Keratinocyte (primary cell): ENCODE data around the gene RAE1. TPM values are rescaled to one million over a fixed set of nuclear protein-coding genes. Genes with fewer than 3 reads are reported as not detected.

Experiments
- DNase-seq: peaks from one replicate; pipeline ENCODE4 v3.0.0-alpha.2; 2011; ENCODE audit warnings: low read depth, missing footprints, low spot score
- FAIRE-seq: peaks from 2 replicates; lab custom pipeline; 2011; peaks lifted over from hg19 to GRCh38; lab: Jason Lieb, UNC
- H2AFZ ChIP-seq: 2 replicates; pipeline ENCODE4 v1.6.0; 2012; ENCODE audit warnings: low read length, control low read depth, inconsistent platforms; ENCODE audit not compliant: control insufficient read depth
- H3K27ac ChIP-seq: 2 replicates; pipeline ENCODE4 v1.5.1; 2011; ENCODE audit warnings: low read length; ENCODE audit not compliant: control insufficient read depth, insufficient read depth
- H3K27me3 ChIP-seq: 3 replicates; pipeline ENCODE4 v1.6.0; 2011; ENCODE audit warnings: low read length; ENCODE audit not compliant: control insufficient read depth, insufficient read depth; ENCODE audit errors: extremely low read depth
- H3K36me3 ChIP-seq, 2 experiments: 2 replicates in 1 of 2; 3 replicates in 1 of 2; pipeline ENCODE4 v1.5.1; 2011; ENCODE audit warnings: low read length in 2 of 2, mild to moderate bottlenecking in 1 of 2; ENCODE audit not compliant: control insufficient read depth in 2 of 2, insufficient read depth in 2 of 2; ENCODE audit errors: extremely low read depth in 1 of 2
- H3K4me1 ChIP-seq: 3 replicates; pipeline ENCODE4 v1.5.1; 2011; ENCODE audit warnings: low read length; ENCODE audit not compliant: control insufficient read depth, insufficient read depth; ENCODE audit errors: extremely low read depth
- H3K4me2 ChIP-seq: 3 replicates; pipeline ENCODE4 v1.6.0; 2011; ENCODE audit warnings: low read depth, low read length; ENCODE audit not compliant: control insufficient read depth, insufficient read depth; ENCODE audit errors: extremely low read depth
- H3K4me3 ChIP-seq, 3 experiments: fragments of 200-600 bp in 1 of 3; sonication (generic) in 1 of 3; 2 replicates in 2 of 3; 3 replicates in 1 of 3; pipeline ENCODE4 v1.5.1; 2011 to 2016; ENCODE audit warnings: low read length in 3 of 3, mild to moderate bottlenecking in 3 of 3, control low read depth in 2 of 3, inconsistent platforms in 1 of 3, low read depth in 1 of 3, mixed read lengths in 1 of 3, mixed run types in 1 of 3, moderate library complexity in 1 of 3; ENCODE audit not compliant: control insufficient read depth in 2 of 3, insufficient read depth in 2 of 3; ENCODE audit errors: extremely low read depth in 1 of 3
- H3K79me2 ChIP-seq: 2 replicates; pipeline ENCODE4 v1.6.0; 2012; ENCODE audit warnings: low read length; ENCODE audit not compliant: control insufficient read depth, insufficient read depth
- H3K9ac ChIP-seq: 3 replicates; pipeline ENCODE4 v1.6.0; 2011; ENCODE audit warnings: low read length; ENCODE audit not compliant: control insufficient read depth, insufficient read depth; ENCODE audit errors: extremely low read depth
- H3K9me1 ChIP-seq: 3 replicates; pipeline ENCODE4 v1.6.0; 2011; ENCODE audit warnings: low read length; ENCODE audit not compliant: control insufficient read depth, insufficient read depth; ENCODE audit errors: extremely low read depth
- H3K9me3 ChIP-seq: 2 replicates; pipeline ENCODE4 v1.5.1; 2012; ENCODE audit warnings: low read depth, low read length; ENCODE audit not compliant: control insufficient read depth
- H4K20me1 ChIP-seq: 3 replicates; pipeline ENCODE4 v1.6.0; 2011; ENCODE audit warnings: low read length; ENCODE audit not compliant: control insufficient read depth, insufficient read depth; ENCODE audit errors: extremely low read depth
- CTCF ChIP-seq, 3 experiments: IDR thresholded peaks in 1 of 3; conservative IDR thresholded peaks in 1 of 3; optimal IDR thresholded peaks in 1 of 3; 2 replicates in 2 of 3; 3 replicates in 1 of 3; pipeline versions ENCODE3 to v1.5.1; 2011; ENCODE audit warnings: low read length in 3 of 3, mild to moderate bottlenecking in 3 of 3, moderate library complexity in 2 of 3, control low read depth in 1 of 3, inconsistent platforms in 1 of 3; ENCODE audit not compliant: insufficient read depth in 2 of 3; ENCODE audit errors: extremely low read depth in 1 of 3
- EZH2 ChIP-seq: IDR thresholded peaks from one replicate; pipeline ENCODE4 v1.6.1; 2012; ENCODE audit warnings: inconsistent platforms, mild to moderate bottlenecking, low read length, moderate library complexity
- dilution Hi-C: fragments of 300-500 bp; cut with MboI; formaldehyde crosslinking; loops from one replicate; pipeline ENCODE4 v1.7.0; 2020; ENCODE audit warnings: low sequenced_read_pairs; ENCODE audit not compliant: extremely low pct_ligation_motif_present
- polyA plus RNA-seq, 5 experiments: library from polyadenylated mRNA; depleted of rRNA in 3 of 5; stranded (reverse) in 3 of 5; stranded (forward) in 1 of 5; unstranded in 1 of 5; fragments of >200 nt; gene quantifications; 1 replicate in 1 of 5; 2 replicates in 3 of 5; 3 replicates in 1 of 5; pipeline versions ENCODE4 v1.2.1 to v1.2.3, GENCODE V29; 2011 to 2012; ENCODE audit warnings: missing spikeins in 2 of 5, low read depth in 1 of 5, low replicate concordance in 1 of 5

RAE1 gene
- polyA plus RNA-seq, 1 donor (not counting 4 experiments of a cell fraction or from before 2014, with no cell fraction given): 32.4 TPM

DNA sequence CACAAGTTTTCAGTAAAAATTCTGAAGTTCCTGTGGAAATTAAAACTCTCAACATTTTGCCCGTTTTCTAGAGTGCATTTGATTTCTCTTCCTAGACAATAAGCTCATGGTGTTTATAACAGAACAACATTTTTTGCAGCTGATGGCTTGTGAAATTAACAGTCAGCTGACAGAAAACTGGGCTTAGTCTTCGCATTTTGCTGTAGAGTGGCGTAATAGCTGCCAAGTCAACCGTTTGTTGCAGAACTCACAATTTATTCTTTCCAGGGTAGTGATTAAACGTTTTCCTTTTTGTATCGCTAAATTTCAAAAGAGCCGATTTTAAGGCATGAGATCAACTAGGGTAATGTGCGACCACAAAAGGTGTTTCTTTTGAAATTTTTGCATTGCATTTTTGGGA lies 20.1 kb upstream of the RAE1 start:
- Histone ChIP-seq H4K20me1 (peaks cover 4% of the 10 kb centered on the region), H3K27ac (no peak overlapping the region), H2AFZ (no peak overlapping the region), H3K9me3 (no peaks in the 10 kb centered on the region), H3K4me1 (peaks cover 13% of the 10 kb centered on the region), H3K9ac (no peak overlapping the region), H3K36me3 (no peaks in the 10 kb centered on the region), H3K4me3 (no peak overlapping the region), H3K9me1 (no peaks in the 10 kb centered on the region), H3K79me2 (no peaks in the 10 kb centered on the region), H3K4me2 (no peak overlapping the region), H3K27me3 (peaks cover 19% of the 10 kb centered on the region)
- TF ChIP-seq EZH2 (no peak), CTCF (optimal IDR thresholded peaks at IDR 0.05 in 1 of 3, IDR thresholded peaks at IDR 0.05 in 1 of 3, conservative IDR thresholded peaks at IDR 0.05 in 1 of 3; ENCODE audit: extremely low read depth in 1 of 3, insufficient read depth in 2 of 3, low read length in 3 of 3) (no peak)
- FAIRE-seq: no peak
- DNase-seq: no peak
- dilution Hi-C loops: loop anchor here (25.0 kb wide), 1 partner anchor 244 kb away; no protein-coding TSS in a partner anchor

DNA sequence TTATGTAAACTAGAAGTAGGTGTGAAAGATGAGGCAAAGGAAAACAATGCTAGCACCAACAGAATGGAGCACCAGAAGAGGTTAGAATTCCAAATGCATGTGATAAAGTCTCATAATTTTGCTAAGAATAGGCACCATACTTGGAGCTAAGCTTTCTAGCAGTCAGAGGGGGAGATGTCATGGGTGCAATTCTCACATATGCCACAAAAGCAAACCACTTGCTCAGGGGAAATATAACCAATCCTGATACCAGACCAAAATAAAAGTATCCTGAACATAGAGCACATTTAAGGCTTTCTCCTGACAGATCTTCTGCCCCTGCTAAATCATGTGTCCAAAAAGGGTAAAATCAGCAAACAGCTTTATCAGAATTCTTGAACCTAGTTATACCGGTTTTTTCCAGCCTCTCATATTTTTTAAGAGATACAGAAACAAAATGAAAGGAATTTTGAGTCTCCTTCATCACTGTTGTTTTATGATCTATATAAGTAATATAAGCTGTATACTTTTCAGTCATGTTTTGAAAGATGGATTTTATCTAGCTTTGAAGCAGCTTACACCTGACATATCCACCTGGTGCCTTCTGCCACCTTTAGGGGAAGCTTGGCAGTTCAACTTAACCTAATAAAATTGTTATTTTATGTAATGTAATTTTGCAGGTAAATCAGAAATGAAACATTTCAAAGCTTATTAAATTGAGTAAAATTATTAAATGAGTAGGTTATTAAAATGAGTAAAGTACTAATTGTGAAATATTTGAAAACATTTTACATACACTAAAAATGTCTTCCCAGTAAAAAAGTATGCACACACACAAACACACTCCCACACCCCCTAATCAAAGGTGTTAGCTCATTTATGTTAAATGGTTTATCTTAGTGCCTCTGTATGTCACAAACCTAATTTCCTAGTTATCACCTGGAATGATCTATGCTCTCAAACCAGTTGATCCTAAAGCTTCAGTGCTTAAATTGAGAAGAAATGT lies 18.7 kb upstream of the RAE1 start:
- H3K9me1 ChIP-seq: no peaks in the 10 kb centered on the region
- TF ChIP-seq CTCF (optimal IDR thresholded peaks at IDR 0.05 in 1 of 3, IDR thresholded peaks at IDR 0.05 in 1 of 3, conservative IDR thresholded peaks at IDR 0.05 in 1 of 3; ENCODE audit: extremely low read depth in 1 of 3, insufficient read depth in 2 of 3, low read length in 3 of 3): peak; percentile 49 to 59 (median 52)
- no peak for TF ChIP-seq EZH2
- dilution Hi-C loops: loop anchor here (25.0 kb wide), 1 partner anchor 245 kb away; no protein-coding TSS in a partner anchor
- H2AFZ ChIP-seq: no peak overlapping the region
- H3K4me3 ChIP-seq: no peak overlapping the region
- no peak overlapping the region for H3K9ac ChIP-seq
- DNase-seq: no peak
- no peak overlapping the region for H3K4me2 ChIP-seq
- H3K36me3 ChIP-seq: no peaks in the 10 kb centered on the region
- no peaks in the 10 kb centered on the region for H3K79me2 ChIP-seq
- no peaks in the 10 kb centered on the region for H3K4me1 ChIP-seq
- no peaks in the 10 kb centered on the region for H3K9me3 ChIP-seq
- FAIRE-seq: no peak
- H3K27ac ChIP-seq: no peak overlapping the region
- H3K27me3 ChIP-seq: peaks cover 19% of the 10 kb centered on the region
- no peaks in the 10 kb centered on the region for H4K20me1 ChIP-seq
